H9 (cell line): Measurements from ENCODE around the gene TMOD1. TPM values are rescaled to one million over a fixed set of nuclear protein-coding genes. Genes with fewer than 3 reads are reported as not detected.

ENCODE experiments used
- DNase-seq: peaks from one replicate; pipeline ENCODE4 v3.0.0-alpha.2; 2017
- H2AFZ ChIP-seq: one replicate; pipeline ENCODE4 v1.6.1; 2013; ENCODE audit warnings: mild to moderate bottlenecking, low read length, control low read depth, moderate library complexity
- H2AK5ac ChIP-seq: 2 replicates; pipeline ENCODE4 v1.6.1; 2013; ENCODE audit warnings: low read length, control low read depth, mixed read lengths; ENCODE audit not compliant: insufficient read length
- H2BK120ac ChIP-seq: one replicate; pipeline ENCODE4 v1.6.1; 2013; ENCODE audit warnings: low read depth, mild to moderate bottlenecking, low read length, control low read depth, inconsistent platforms; ENCODE audit not compliant: poor library complexity, severe bottlenecking
- H2BK12ac ChIP-seq: 2 replicates; pipeline ENCODE4 v1.6.1; 2013; ENCODE audit warnings: low read length, control low read depth, mixed read lengths, low read depth; ENCODE audit not compliant: insufficient read length
- H2BK15ac ChIP-seq: 2 replicates; pipeline ENCODE4 v1.6.1; 2013; ENCODE audit warnings: low read depth, low read length, control low read depth
- H2BK20ac ChIP-seq: one replicate; pipeline ENCODE4 v1.6.1; 2013; ENCODE audit warnings: low read depth, mild to moderate bottlenecking, low read length, control low read depth, inconsistent platforms; ENCODE audit not compliant: poor library complexity, severe bottlenecking
- H2BK5ac ChIP-seq: 2 replicates; pipeline ENCODE4 v1.6.1; 2013; ENCODE audit warnings: low read length, control low read depth, mixed read lengths; ENCODE audit not compliant: insufficient read length
- H3K14ac ChIP-seq: 2 replicates; pipeline ENCODE4 v1.6.1; 2013; ENCODE audit warnings: low read length, control low read depth; ENCODE audit not compliant: insufficient read depth
- H3K18ac ChIP-seq: 2 replicates; pipeline ENCODE4 v1.6.1; 2013; ENCODE audit warnings: low read depth, mild to moderate bottlenecking, mixed read lengths, low read length, control low read depth; ENCODE audit not compliant: insufficient read length
- H3K23ac ChIP-seq: 2 replicates; pipeline ENCODE4 v1.6.1; 2013; ENCODE audit warnings: low read length, control low read depth, mixed read lengths, low read depth; ENCODE audit not compliant: insufficient read length
- H3K23me2 ChIP-seq: 2 replicates; pipeline ENCODE4 v1.6.1; 2013; ENCODE audit warnings: low read depth, mild to moderate bottlenecking, mixed read lengths, low read length, control low read depth; ENCODE audit not compliant: insufficient read length, poor library complexity, severe bottlenecking
- H3K27ac ChIP-seq: 2 replicates; pipeline ENCODE4 v1.5.1; 2013; ENCODE audit warnings: low read length, control low read depth, mixed read lengths, low read depth; ENCODE audit not compliant: insufficient read length
- H3K27me3 ChIP-seq: 2 replicates; pipeline ENCODE4 v1.6.1; 2013; ENCODE audit warnings: low read length, control low read depth, inconsistent platforms; ENCODE audit not compliant: insufficient read depth
- H3K4ac ChIP-seq: 2 replicates; pipeline ENCODE4 v1.6.1; 2013; ENCODE audit warnings: low read depth, mild to moderate bottlenecking, control low read depth, inconsistent platforms, low read length, moderate library complexity
- H3K4me1 ChIP-seq: 2 replicates; pipeline ENCODE4 v1.6.1; 2013; ENCODE audit warnings: low read length, control low read depth, inconsistent platforms; ENCODE audit not compliant: insufficient read depth
- H3K4me2 ChIP-seq: 2 replicates; pipeline ENCODE4 v1.6.1; 2013; ENCODE audit warnings: low read length, control low read depth, mixed read lengths; ENCODE audit not compliant: insufficient read length, insufficient read depth
- H3K56ac ChIP-seq: 2 replicates; pipeline ENCODE4 v1.6.1; 2013; ENCODE audit warnings: low read depth, mild to moderate bottlenecking, mixed read lengths, low read length, control low read depth; ENCODE audit not compliant: insufficient read length
- H3K79me1 ChIP-seq: 2 replicates; pipeline ENCODE4 v1.6.1; 2013; ENCODE audit warnings: low read depth, mild to moderate bottlenecking, moderate library complexity, low read length, control low read depth, inconsistent platforms; ENCODE audit not compliant: insufficient read depth, poor library complexity, severe bottlenecking
- H3K79me2 ChIP-seq: 2 replicates; pipeline ENCODE4 v1.6.1; 2013; ENCODE audit warnings: low read length, control low read depth, inconsistent platforms; ENCODE audit not compliant: insufficient read depth
- H3K9ac ChIP-seq: 2 replicates; pipeline ENCODE4 v1.6.1; 2013; ENCODE audit warnings: low read length, control low read depth, mixed read lengths; ENCODE audit not compliant: insufficient read length; ENCODE audit errors: extremely low read depth
- H3K9me3 ChIP-seq: one replicate; pipeline ENCODE4 v1.6.1; 2013; ENCODE audit warnings: low read depth, low read length, inconsistent platforms; ENCODE audit not compliant: control insufficient read depth
- H3T11ph ChIP-seq: one replicate; pipeline ENCODE4 v1.6.1; 2013; ENCODE audit warnings: mild to moderate bottlenecking, low read length, control low read depth, inconsistent platforms
- H4K20me1 ChIP-seq: one replicate; pipeline ENCODE4 v1.6.1; 2013; ENCODE audit not compliant: control insufficient read depth, insufficient read length, insufficient read depth
- H4K5ac ChIP-seq: 2 replicates; pipeline ENCODE4 v1.6.1; 2013; ENCODE audit warnings: low read depth, mild to moderate bottlenecking, mixed read lengths, low read length, control low read depth; ENCODE audit not compliant: insufficient read length
- H4K8ac ChIP-seq: replicated peaks from 2 replicates; pipeline ENCODE4 v1.6.1; 2013; ENCODE audit warnings: low read length, control low read depth, mixed read lengths, low read depth; ENCODE audit not compliant: insufficient read length
- H4K91ac ChIP-seq: 2 replicates; pipeline ENCODE4 v1.6.1; 2013; ENCODE audit warnings: low read depth, mild to moderate bottlenecking, moderate library complexity, mixed read lengths, low read length, control low read depth; ENCODE audit not compliant: insufficient read length
- H3K27ac Mint-ChIP-seq, 3 experiments: 2 replicates in 2 of 3; 3 replicates in 1 of 3; pipeline ENCODE4 v1.8.0; 2020 to 2021; ENCODE audit warnings: mixed read lengths in 3 of 3, mild to moderate bottlenecking in 1 of 3, moderate library complexity in 1 of 3
- H3K27me3 Mint-ChIP-seq: 2 replicates; pipeline ENCODE4 v1.8.0; 2021; ENCODE audit warnings: low read depth, mild to moderate bottlenecking, moderate library complexity, mixed read lengths
- H3K36me3 Mint-ChIP-seq, 3 experiments: 2 replicates in 2 of 3; 3 replicates in 1 of 3; pipeline ENCODE4 v1.8.0; 2020 to 2021; ENCODE audit warnings: low read depth in 3 of 3, mixed read lengths in 3 of 3; ENCODE audit not compliant: insufficient read depth in 1 of 3
- H3K4me1 Mint-ChIP-seq, 2 experiments: 2 replicates each; pipeline ENCODE4 v1.8.0; 2020; ENCODE audit warnings: mixed read lengths in 2 of 2
- H3K4me3 Mint-ChIP-seq, 2 experiments: 2 replicates in 1 of 2; 3 replicates in 1 of 2; pipeline ENCODE4 v1.8.0; 2020 to 2021; ENCODE audit warnings: mild to moderate bottlenecking in 2 of 2, mixed read lengths in 2 of 2, moderate library complexity in 1 of 2
- H3K9me3 Mint-ChIP-seq, 2 experiments: 2 replicates in 1 of 2; 3 replicates in 1 of 2; pipeline ENCODE4 v1.8.0; 2020; ENCODE audit warnings: mild to moderate bottlenecking in 2 of 2, mixed read lengths in 2 of 2, moderate library complexity in 1 of 2
- WGBS: extraction: QIAGEN DNeasy Blood & Tissue Kit; methylation state at CpG from one replicate; pipeline ENCODE4 v1.1.7; 2013; ENCODE audit warnings: missing lambda C conversion rate, low lambda C conversion rate, mixed read lengths; ENCODE audit not compliant: insufficient read length; ENCODE audit errors: extremely low coverage; 5-methylcytosine and 5-hydroxymethylcytosine counted together
- total RNA-seq: library from RNA; stranded (reverse); gene quantifications from 2 replicates; pipeline ENCODE4 v1.2.1, GENCODE V29; 2021
- TF ChIP-seq, protein P1 (sequence below): fragments of 200-600 bp; sonication (generic); conservative IDR thresholded peaks from 3 replicates; pipeline ENCODE4 v1.8.0; 2021; ENCODE audit warnings: antibody characterized with exemption, mild to moderate bottlenecking

Gene TMOD1
- total RNA-seq, 1 experiment from 2014 or later, result 0.98 TPM

DNA sequence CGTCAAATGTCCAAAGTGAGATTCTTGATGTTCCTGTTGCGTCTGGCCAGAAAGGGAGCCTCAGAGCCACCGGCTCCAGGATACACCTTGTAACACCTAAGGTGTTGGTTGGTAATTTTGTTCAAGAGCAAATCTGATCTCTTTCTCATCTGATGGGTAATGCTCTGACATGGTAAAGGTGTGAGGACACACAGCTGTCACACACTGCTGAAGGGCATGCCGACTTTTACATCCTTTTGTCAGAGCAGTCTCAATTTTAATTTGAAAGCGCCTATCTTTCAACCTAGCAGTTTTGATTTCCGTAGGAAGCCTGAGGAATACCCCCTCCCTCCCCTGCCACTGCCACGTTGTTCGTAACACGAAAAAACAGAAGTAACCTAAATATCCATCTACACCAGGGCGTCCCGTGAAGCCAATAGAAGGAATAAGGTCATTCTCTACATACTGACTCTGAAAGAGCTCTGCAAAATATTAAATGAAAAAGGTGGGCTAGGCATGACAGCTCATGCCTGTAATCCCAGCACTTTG, 74.3 kb downstream of the TMOD1 start:
- H3K27ac Mint-ChIP-seq, result no peak overlapping the region
- TF ChIP-seq, protein P1, sequence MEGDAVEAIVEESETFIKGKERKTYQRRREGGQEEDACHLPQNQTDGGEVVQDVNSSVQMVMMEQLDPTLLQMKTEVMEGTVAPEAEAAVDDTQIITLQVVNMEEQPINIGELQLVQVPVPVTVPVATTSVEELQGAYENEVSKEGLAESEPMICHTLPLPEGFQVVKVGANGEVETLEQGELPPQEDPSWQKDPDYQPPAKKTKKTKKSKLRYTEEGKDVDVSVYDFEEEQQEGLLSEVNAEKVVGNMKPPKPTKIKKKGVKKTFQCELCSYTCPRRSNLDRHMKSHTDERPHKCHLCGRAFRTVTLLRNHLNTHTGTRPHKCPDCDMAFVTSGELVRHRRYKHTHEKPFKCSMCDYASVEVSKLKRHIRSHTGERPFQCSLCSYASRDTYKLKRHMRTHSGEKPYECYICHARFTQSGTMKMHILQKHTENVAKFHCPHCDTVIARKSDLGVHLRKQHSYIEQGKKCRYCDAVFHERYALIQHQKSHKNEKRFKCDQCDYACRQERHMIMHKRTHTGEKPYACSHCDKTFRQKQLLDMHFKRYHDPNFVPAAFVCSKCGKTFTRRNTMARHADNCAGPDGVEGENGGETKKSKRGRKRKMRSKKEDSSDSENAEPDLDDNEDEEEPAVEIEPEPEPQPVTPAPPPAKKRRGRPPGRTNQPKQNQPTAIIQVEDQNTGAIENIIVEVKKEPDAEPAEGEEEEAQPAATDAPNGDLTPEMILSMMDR, result no peak
- Histone ChIP-seq H4K5ac (no peak overlapping the region), H4K91ac (no peak overlapping the region), H3K27me3 (no peaks in the 10 kb centered on the region), H2BK20ac (no peak overlapping the region), H3K23ac (no peak overlapping the region), H2BK5ac (no peak overlapping the region), H2BK120ac (no peak overlapping the region), H3K4me2 (no peak overlapping the region), H3K23me2 (no peaks in the 10 kb centered on the region), H4K8ac (no peak overlapping the region), H3K4me1 (no peaks in the 10 kb centered on the region), H2BK15ac (no peak overlapping the region), H3K14ac (no peak overlapping the region), H2AFZ (no peak overlapping the region), H3K79me2 (no peaks in the 10 kb centered on the region), H4K20me1 (no peaks in the 10 kb centered on the region), H3K4ac (no peak overlapping the region), H3K79me1 (no peaks in the 10 kb centered on the region), H3T11ph (no peak overlapping the region), H3K9ac (no peak overlapping the region), H3K18ac (no peak overlapping the region), H3K9me3 (no peaks in the 10 kb centered on the region), H2BK12ac (no peak overlapping the region), H3K56ac (no peak overlapping the region), H2AK5ac (no peak overlapping the region), H3K27ac (no peak overlapping the region)
- no peak for DNase-seq
- no peaks in the 10 kb centered on the region; the same call in none of the 2 replicates for H3K27me3 Mint-ChIP-seq
- H3K4me3 Mint-ChIP-seq, result no peak overlapping the region; a peak in 1 of 5 replicates
- no peaks in the 10 kb centered on the region for H3K36me3 Mint-ChIP-seq
- no CpG with 5 or more reads among the region's 11 CpGs for WGBS
- H3K9me3 Mint-ChIP-seq, result no peaks in the 10 kb centered on the region
- no peaks in the 10 kb centered on the region; a peak in 1 of 4 replicates for H3K4me1 Mint-ChIP-seq
